ENCODE data around the gene RNF25.
A peak's percentile ranks its signal among the peaks of the same experiment; 100 is the strongest.
"Not testable (repeated sequence)": the region's sequence is repeated elsewhere in the genome, so short reads cannot be mapped to it uniquely, and the experiment has no call there.

RNF25 gene

GRCh38 chr2:218691234-218691633, 19.4 kb upstream of the RNF25 start:
- no peak for DNase-seq (ENCODE audit: low spot score)
- CTCF ChIA-PET: interaction anchor here (0.6 kb wide), 1 partner anchor 189 kb away, joined by 3 read pairs; no protein-coding TSS in a partner anchor
- H3K27ac ChIP-seq: no peak overlapping the region
- no peak for TF ChIP-seq CTCF (conservative IDR thresholded peaks at IDR 0.05; ENCODE audit: low read depth)
- POLR2A ChIA-PET (ENCODE audit: low non-redundant PET): no interaction called here

DNA sequence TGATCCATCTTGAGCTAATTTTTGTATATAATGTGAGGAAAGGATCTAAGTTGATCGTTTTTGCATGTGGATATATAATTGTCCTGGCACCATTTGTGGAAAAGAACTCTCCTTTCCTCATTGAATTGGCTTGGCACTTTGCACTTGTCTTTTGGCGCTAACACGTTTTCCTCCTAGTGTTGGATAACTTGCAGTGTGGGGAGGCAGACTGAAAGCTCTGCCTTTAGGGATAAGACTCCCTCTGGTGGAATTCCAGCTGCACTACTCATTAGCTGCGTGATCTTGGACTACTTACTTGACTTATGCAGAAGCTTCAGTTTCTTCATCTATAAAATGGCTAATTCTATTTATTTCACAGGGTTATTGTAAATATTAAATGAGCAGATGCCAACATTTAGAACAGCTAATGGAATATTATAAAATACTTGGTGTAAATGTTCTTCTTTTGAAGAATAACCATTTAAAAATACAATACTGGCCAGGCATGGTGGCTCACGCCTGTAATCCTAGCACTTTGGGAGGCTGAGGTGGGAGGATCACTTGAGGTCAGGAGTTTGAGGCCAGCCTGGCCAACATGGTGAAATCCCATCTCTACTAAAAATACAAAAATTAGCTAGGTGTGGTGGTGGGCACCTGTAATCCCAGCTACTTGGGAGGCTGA, 15.7 kb upstream of the RNF25 start:
- DNase-seq (ENCODE audit: low spot score): peak; percentile 74
- H3K27ac ChIP-seq; POLR2A ChIA-PET (ENCODE audit: low non-redundant PET): not testable (repeated sequence)
- peak; percentile 88 for TF ChIP-seq CTCF (conservative IDR thresholded peaks at IDR 0.05; ENCODE audit: low read depth)
- CTCF ChIA-PET: interaction anchor here (0.5 to 2.1 kb wide), 11 partner anchors 12 to 508 kb away, joined by 3 to 22 read pairs (median 3); partner anchors contain the start of genes BCS1L, RNF25, STK36 and ZNF142

DNA sequence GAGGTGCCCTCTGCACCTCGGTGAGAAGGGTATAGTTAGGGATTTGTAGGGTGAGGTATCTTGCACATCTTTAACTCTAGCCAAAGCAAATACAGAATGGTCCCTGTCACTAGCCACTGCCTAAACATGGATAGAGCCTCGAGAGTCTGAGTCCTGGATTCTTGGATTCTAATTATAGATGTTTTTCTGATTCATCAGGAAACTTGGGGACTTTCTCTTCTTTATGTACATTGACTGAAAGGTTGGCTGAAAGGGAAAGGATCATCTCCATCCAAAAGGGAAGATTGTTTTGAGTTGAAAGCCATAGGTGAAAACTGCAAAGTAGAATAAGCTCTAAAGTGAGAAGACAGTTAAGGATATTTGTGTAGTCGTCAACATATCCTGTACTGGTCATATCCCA, 8.3 kb upstream of the RNF25 start:
- no peak for DNase-seq (ENCODE audit: low spot score)
- H3K27ac ChIP-seq: no peak overlapping the region
- POLR2A ChIA-PET (ENCODE audit: low non-redundant PET): no interaction called here
- CTCF ChIA-PET: interaction anchor here (1.1 kb wide), 1 partner anchor 167 kb away, joined by 3 read pairs; no protein-coding TSS in a partner anchor
- TF ChIP-seq CTCF (conservative IDR thresholded peaks at IDR 0.05; ENCODE audit: low read depth): no peak

DNA sequence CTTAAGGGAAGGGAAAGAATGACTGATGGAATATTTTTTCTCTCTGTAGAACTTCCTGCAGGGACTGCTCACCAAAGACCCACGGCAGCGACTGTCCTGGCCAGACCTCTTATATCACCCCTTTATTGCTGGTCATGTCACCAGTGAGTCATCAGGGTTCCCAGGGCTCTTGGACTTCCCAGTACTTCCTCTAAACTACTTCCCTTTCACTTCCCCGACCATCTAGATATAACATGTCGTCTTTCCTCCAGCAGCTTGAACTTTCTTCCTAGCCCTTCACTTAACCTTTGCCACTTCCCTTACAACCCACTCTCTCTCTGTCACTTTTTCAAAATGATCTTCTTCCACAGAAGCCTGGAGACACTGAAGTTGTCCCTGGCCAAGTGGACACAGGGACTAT, 7.3 kb upstream of the RNF25 start:
- H3K27ac ChIP-seq: no peak overlapping the region
- DNase-seq (ENCODE audit: low spot score): no peak
- TF ChIP-seq CTCF (conservative IDR thresholded peaks at IDR 0.05; ENCODE audit: low read depth): no peak
- POLR2A ChIA-PET (ENCODE audit: low non-redundant PET): no interaction called here
- CTCF ChIA-PET: interaction anchor here (0.7 kb wide), 1 partner anchor 31 kb away, joined by 3 read pairs; no protein-coding TSS in a partner anchor

- ChIA-PET POLR2A (ENCODE audit: low non-redundant PET) (interaction anchor here (0.6 to 1.4 kb wide), 3 partner anchors 12 to 76 kb away, joined by 3 to 21 read pairs (median 3); partner anchors contain the start of genes BCS1L and ZNF142), CTCF (interaction anchor here (0.5 to 2.1 kb wide), 6 partner anchors 13 to 808 kb away, joined by 3 to 8 read pairs (median 5); no protein-coding TSS in a partner anchor)
- DNase-seq (ENCODE audit: low spot score): peak; percentile 44
- TF ChIP-seq CTCF (conservative IDR thresholded peaks at IDR 0.05; ENCODE audit: low read depth): no peak
- H3K27ac ChIP-seq: peak overlapping the region; percentile 85
Observed at GRCh38 chr2:218671097-218671653, 627 bp downstream of the RNF25 start.

DNA sequence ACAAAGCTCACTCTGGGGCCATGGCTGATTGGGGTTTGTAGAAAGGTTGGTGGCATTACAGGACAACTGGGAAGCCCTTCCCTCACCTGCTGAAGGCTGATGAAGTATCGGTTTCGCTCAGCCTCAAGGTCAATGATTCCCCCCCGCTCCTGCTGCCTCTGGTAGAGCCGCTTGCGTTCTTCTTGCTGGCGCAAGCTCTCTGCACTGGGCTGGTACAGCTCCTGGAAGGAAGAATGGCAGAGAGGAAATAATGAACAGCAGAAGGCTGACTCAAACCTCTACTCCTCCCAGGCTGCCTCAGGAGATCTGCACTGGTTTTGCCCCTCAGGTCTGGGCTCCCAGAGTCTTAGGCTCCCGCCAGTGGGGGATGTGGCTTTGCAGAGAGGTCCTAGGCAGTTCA, 7.1 kb downstream of the RNF25 start:
- 0 out of 2 replicates have a peak overlapping the region, but pooled peaks have one; percentile 10 for H3K27ac ChIP-seq
- CTCF ChIA-PET: no interaction called here
- TF ChIP-seq CTCF (conservative IDR thresholded peaks at IDR 0.05; ENCODE audit: low read depth): no peak
- POLR2A ChIA-PET (ENCODE audit: low non-redundant PET): no interaction called here
- DNase-seq (ENCODE audit: low spot score): no peak
